NT2/D1 (cell line): ENCODE results near the gene TGM2.

Experiments
- DNase-seq: peaks from one replicate; pipeline ENCODE4 v3.0.0-alpha.2; 2011; ENCODE audit warnings: low read depth, low spot score
- H3K27me3 ChIP-seq: 2 replicates; pipeline ENCODE4 v1.6.0; 2011; ENCODE audit warnings: mild to moderate bottlenecking; ENCODE audit not compliant: insufficient read length, insufficient read depth
- H3K36me3 ChIP-seq: 2 replicates; pipeline ENCODE4 v1.6.1; 2011; ENCODE audit warnings: mild to moderate bottlenecking, low read length, mixed read lengths; ENCODE audit not compliant: insufficient read depth, insufficient read length
- H3K4me1 ChIP-seq: 2 replicates; pipeline ENCODE4 v1.5.1; 2011; ENCODE audit not compliant: insufficient read depth, insufficient read length
- H3K4me3 ChIP-seq: 2 replicates; pipeline ENCODE4 v1.5.1; 2011; ENCODE audit warnings: low read depth; ENCODE audit not compliant: insufficient read length
- H3K9ac ChIP-seq: 2 replicates; pipeline ENCODE4 v1.6.0; 2011; ENCODE audit warnings: low read depth; ENCODE audit not compliant: insufficient read length
- H3K9me3 ChIP-seq: 2 replicates; pipeline ENCODE4 v1.5.1; 2011; ENCODE audit warnings: mild to moderate bottlenecking, low read length; ENCODE audit not compliant: insufficient read depth
- SUZ12 ChIP-seq: IDR thresholded peaks from 2 replicates; pipeline ENCODE4 v1.6.1; 2011; ENCODE audit not compliant: insufficient read length, insufficient read depth; ENCODE audit errors: extremely low read depth
- YY1 ChIP-seq: IDR thresholded peaks from 2 replicates; pipeline ENCODE4 v1.6.1; 2011; ENCODE audit not compliant: insufficient read length, insufficient read depth
- ZNF274 ChIP-seq: IDR thresholded peaks from 2 replicates; pipeline ENCODE4 v1.6.1; 2011; ENCODE audit warnings: mild to moderate bottlenecking, low read depth, low read length

Gene TGM2

GRCh38 chr20:38203337-38203980 is 38.4 kb upstream of the TGM2 start:
- H3K36me3 ChIP-seq: no peaks in the 10 kb centered on the region
- no peaks in the 10 kb centered on the region for H3K9me3 ChIP-seq
- H3K27me3 ChIP-seq: no peaks in the 10 kb centered on the region
- no peak for DNase-seq
- TF ChIP-seq ZNF274 (no peak), YY1 (no peak), SUZ12 (no peak)
- no peak overlapping the region for H3K9ac ChIP-seq
- H3K4me3 ChIP-seq: no peak overlapping the region
- H3K4me1 ChIP-seq: peaks cover 10% of the 10 kb centered on the region

- Histone ChIP-seq H3K4me3 (no peak overlapping the region), H3K4me1 (peaks cover 13% of the 10 kb centered on the region)
Observed at GRCh38 chr20:38202982-38203293, 37.9 kb upstream of the TGM2 start.

GRCh38 chr20:38202153-38202981 is 37.3 kb upstream of the TGM2 start:
- Histone ChIP-seq H3K9ac (no peak overlapping the region), H3K4me1 (peaks cover 13% of the 10 kb centered on the region), H3K4me3 (no peak overlapping the region), H3K9me3 (no peaks in the 10 kb centered on the region), H3K27me3 (no peaks in the 10 kb centered on the region), H3K36me3 (no peaks in the 10 kb centered on the region)
- no peak for TF ChIP-seq SUZ12
- no peak for DNase-seq

More at GRCh38 chr20:38202982-38203293, 37.9 kb upstream of the TGM2 start:
- Histone ChIP-seq H3K27me3 (no peaks in the 10 kb centered on the region), H3K9ac (no peak overlapping the region), H3K36me3 (no peaks in the 10 kb centered on the region), H3K9me3 (no peaks in the 10 kb centered on the region)
- no peak for TF ChIP-seq SUZ12
- TF ChIP-seq ZNF274: no peak
- DNase-seq: no peak

DNA sequence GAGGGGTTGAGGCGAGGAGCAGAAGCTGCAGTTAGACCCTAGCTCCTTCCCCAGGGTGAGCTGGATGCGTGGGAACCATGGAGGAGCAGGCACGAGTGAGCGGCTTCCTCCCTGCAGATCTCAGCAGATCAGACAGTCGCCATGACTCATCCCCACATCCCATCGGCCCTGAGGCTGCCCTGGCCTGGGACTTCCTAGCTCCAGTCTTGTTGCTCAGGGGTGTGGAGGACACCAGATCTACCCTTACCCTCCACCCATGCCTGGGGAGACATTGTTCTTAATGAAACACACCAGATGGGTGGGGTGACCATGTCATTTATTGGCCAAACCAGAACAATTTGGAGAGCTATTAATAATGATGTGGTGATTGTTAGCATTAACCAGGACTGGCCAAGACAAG is 36.3 kb upstream of the TGM2 start:
- Histone ChIP-seq H3K36me3 (no peaks in the 10 kb centered on the region), H3K4me3 (no peak overlapping the region), H3K27me3 (no peaks in the 10 kb centered on the region), H3K4me1 (peaks cover 13% of the 10 kb centered on the region), H3K9ac (no peak overlapping the region), H3K9me3 (no peaks in the 10 kb centered on the region)
- TF ChIP-seq SUZ12 (no peak), YY1 (no peak), ZNF274 (no peak)
- DNase-seq: no peak

DNA sequence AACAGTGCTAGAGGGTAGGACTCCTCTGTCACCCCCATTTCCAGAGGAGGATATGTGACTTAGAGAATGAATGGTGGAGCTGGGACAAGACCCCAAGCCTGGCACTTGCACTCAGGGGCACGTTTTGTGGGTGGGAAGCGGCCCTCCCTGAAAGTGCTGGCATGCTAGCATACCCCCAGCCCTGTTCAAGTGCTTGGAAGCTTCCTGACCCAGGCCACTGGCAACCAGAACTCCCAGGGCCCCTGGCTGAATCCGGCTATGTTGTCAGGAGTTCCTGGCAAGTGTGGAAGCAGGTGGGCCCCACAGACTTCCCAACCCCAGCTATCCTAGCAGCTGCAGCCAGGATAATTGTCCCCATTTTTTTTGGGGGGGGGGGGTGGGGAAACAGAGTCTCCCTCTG is 35.6 kb upstream of the TGM2 start:
- H3K9me3 ChIP-seq: no peaks in the 10 kb centered on the region
- H3K4me1 ChIP-seq: peaks cover 13% of the 10 kb centered on the region
- no peak overlapping the region for H3K9ac ChIP-seq
- no peaks in the 10 kb centered on the region for H3K27me3 ChIP-seq
- TF ChIP-seq YY1: no peak
- DNase-seq: no peak
- H3K36me3 ChIP-seq: no peaks in the 10 kb centered on the region
- no peak overlapping the region for H3K4me3 ChIP-seq

- no peaks in the 10 kb centered on the region for H3K9me3 ChIP-seq
- TF ChIP-seq YY1: no peak
- no peak for TF ChIP-seq ZNF274
- no peak for TF ChIP-seq SUZ12
- no peak overlapping the region for H3K4me3 ChIP-seq
- no peaks in the 10 kb centered on the region for H3K36me3 ChIP-seq
- DNase-seq: no peak
- H3K27me3 ChIP-seq: no peaks in the 10 kb centered on the region
- no peak overlapping the region for H3K9ac ChIP-seq
- peaks cover 13% of the 10 kb centered on the region for H3K4me1 ChIP-seq
Observed at GRCh38 chr20:38199501-38200390, 34.7 kb upstream of the TGM2 start.

- Histone ChIP-seq H3K4me1 (peaks cover 13% of the 10 kb centered on the region), H3K27me3 (no peaks in the 10 kb centered on the region), H3K9me3 (no peaks in the 10 kb centered on the region), H3K4me3 (no peak overlapping the region), H3K9ac (no peak overlapping the region), H3K36me3 (no peaks in the 10 kb centered on the region)
- TF ChIP-seq ZNF274: no peak
- TF ChIP-seq YY1: no peak
- no peak for TF ChIP-seq SUZ12
- DNase-seq: no peak
Observed at GRCh38 chr20:38198238-38198861, 33.3 kb upstream of the TGM2 start.
